HCT116 (cell line): ENCODE results near the gene TRDMT1. TPM values are rescaled to one million over a fixed set of nuclear protein-coding genes. Genes with fewer than 3 reads are reported as not detected.

ENCODE experiments used
- ATAC-seq: fragments of 200-7000 bp; cut with Tn5 transposase; 2 replicates; pipeline ENCODE4 v1.9.1; 2020; ENCODE audit warnings: mild to moderate bottlenecking, moderate library complexity
- BruUV-seq: library from RNA; stranded (reverse); fragments of 400-500 nt; replicated peaks from 2 replicates; lab custom pipeline; 2021; lab: Mats Ljungman, UMichigan
- CTCF ChIA-PET: fragments of 300-600 bp; sonication (Branson Sonifier 250); formaldehyde crosslinking; loops from one replicate; lab custom pipeline; 2021; ENCODE audit warnings: antibody characterized with exemption; lab: Charles Lee
- POLR2A ChIA-PET: fragments of 300-600, 350-600 bp; sonication (Branson Sonifier 250); formaldehyde crosslinking; loops from one replicate; lab custom pipeline; 2021; ENCODE audit warnings: antibody characterized with exemption; lab: Charles Lee
- RAD21 ChIA-PET, 2 experiments: fragments of 300-600 bp; sonication (Branson Sonifier 250); formaldehyde crosslinking; loops; one replicate each; lab custom pipeline; 2023; ENCODE audit warnings: low total read pairs in 2 of 2; ENCODE audit not compliant: uncharacterized antibody in 2 of 2, unreplicated experiment in 2 of 2, low non-redundant PET in 1 of 2; lab: Charles Lee
- DNase-seq: peaks from one replicate; pipeline ENCODE4 v3.0.0-alpha.2; 2010; ENCODE audit warnings: low read depth, low spot score
- H2AFZ ChIP-seq: fragments of 200-600 bp; shearing (Covaris generic), sonication (generic); 2 replicates; pipeline ENCODE4 v1.6.1; 2017; ENCODE audit warnings: low read depth, mixed run types, mixed read lengths, antibody characterized with exemption, low read length; ENCODE audit not compliant: poor library complexity, severe bottlenecking
- H3K27ac ChIP-seq: 2 replicates; pipeline ENCODE4 v1.5.1; 2012; ENCODE audit warnings: low read depth, low read length
- H3K27me3 ChIP-seq: fragments of 200-600 bp; sonication (generic); 2 replicates; pipeline ENCODE4 v1.6.1; 2016; ENCODE audit warnings: mixed run types, low read length, mixed read lengths; ENCODE audit not compliant: insufficient read depth
- H3K36me3 ChIP-seq, 2 experiments: fragments of 200-500 bp in 1 of 2; fragments of 200-600 bp in 1 of 2; sonication (Bioruptor generic) in 1 of 2; sonication (generic) in 1 of 2; 2 replicates each; pipeline versions ENCODE4 v1.5.1 to v1.6.1; 2014 to 2016; ENCODE audit warnings: low read length in 2 of 2, inconsistent platforms in 1 of 2, mixed read lengths in 1 of 2, mixed run types in 1 of 2; ENCODE audit not compliant: insufficient read depth in 2 of 2, control insufficient read depth in 1 of 2
- H3K4me1 ChIP-seq, 2 experiments: fragments of 200-600 bp in 1 of 2; sonication (generic) in 1 of 2; 2 replicates each; pipeline versions ENCODE4 v1.5.1 to v1.6.1; 2012 to 2017; ENCODE audit warnings: low read length in 2 of 2, inconsistent platforms in 1 of 2, mild to moderate bottlenecking in 1 of 2, mixed read lengths in 1 of 2, mixed run types in 1 of 2, moderate library complexity in 1 of 2; ENCODE audit not compliant: insufficient read depth in 2 of 2, control insufficient read depth in 1 of 2
- H3K4me2 ChIP-seq: fragments of 200-600 bp; sonication (generic); 2 replicates; pipeline ENCODE4 v1.6.1; 2017; ENCODE audit warnings: mixed run types, low read length, mixed read lengths
- H3K4me3 ChIP-seq, 2 experiments: fragments of 200-600 bp in 1 of 2; sonication (generic) in 1 of 2; replicated peaks in 1 of 2; 2 replicates each; pipeline ENCODE4 v1.5.1; 2011 to 2016; ENCODE audit warnings: low read length in 2 of 2, control low read depth in 1 of 2, low read depth in 1 of 2, mild to moderate bottlenecking in 1 of 2, mixed read lengths in 1 of 2, mixed run types in 1 of 2
- H3K79me2 ChIP-seq: fragments of 200-600 bp; sonication (generic); 2 replicates; pipeline ENCODE4 v1.6.1; 2017; ENCODE audit warnings: mild to moderate bottlenecking, mixed run types, low read length, moderate library complexity, mixed read lengths; ENCODE audit not compliant: insufficient read depth
- H3K9ac ChIP-seq: fragments of 200-600 bp; sonication (generic); 2 replicates; pipeline ENCODE4 v1.6.1; 2016; ENCODE audit warnings: low read length, mixed read lengths
- H3K9me2 ChIP-seq: fragments of 200-600 bp; sonication (generic), shearing (Covaris generic); 2 replicates; pipeline ENCODE4 v1.6.1; 2017; ENCODE audit warnings: mixed run types, mild to moderate bottlenecking, moderate library complexity; ENCODE audit not compliant: insufficient read depth
- H3K9me3 ChIP-seq, 2 experiments: fragments of 200-500 bp in 1 of 2; fragments of 200-600 bp in 1 of 2; sonication (Bioruptor generic) in 1 of 2; sonication (generic) in 1 of 2; 2 replicates each; pipeline ENCODE4 v1.6.1; 2014 to 2017; ENCODE audit warnings: low read length in 2 of 2, mixed read lengths in 2 of 2, inconsistent platforms in 1 of 2, low read depth in 1 of 2, mild to moderate bottlenecking in 1 of 2, mixed run types in 1 of 2, moderate library complexity in 1 of 2; ENCODE audit not compliant: control insufficient read depth in 1 of 2, insufficient read depth in 1 of 2
- H4K20me1 ChIP-seq: fragments of 200-600 bp; sonication (generic), shearing (Covaris generic); 2 replicates; pipeline ENCODE4 v1.6.1; 2017; ENCODE audit warnings: mixed run types, mild to moderate bottlenecking, moderate library complexity; ENCODE audit not compliant: insufficient read depth
- ATF3 ChIP-seq: IDR thresholded peaks from 2 replicates; pipeline ENCODE4 v1.6.1; 2012
- ELF1 ChIP-seq: IDR thresholded peaks from 2 replicates; pipeline ENCODE4 v1.6.1; 2012; ENCODE audit warnings: low read depth, borderline replicate concordance
- EZH2 ChIP-seq: fragments of 200-600 bp; sonication (generic); IDR thresholded peaks from 2 replicates; pipeline ENCODE4 v1.6.1; 2017; ENCODE audit warnings: antibody characterized with exemption, mixed run types
- EZH2phosphoT487 ChIP-seq: fragments of 200-600 bp; IDR thresholded peaks from 2 replicates; pipeline ENCODE4 v1.6.1; 2018; ENCODE audit warnings: antibody characterized with exemption, borderline replicate concordance
- FOSL1 ChIP-seq: IDR thresholded peaks from 2 replicates; pipeline ENCODE4 v1.6.1; 2012; ENCODE audit warnings: low read depth
- JUND ChIP-seq: IDR thresholded peaks from 2 replicates; pipeline ENCODE4 v1.6.1; 2012
- POLR2A ChIP-seq: IDR thresholded peaks from 2 replicates; pipeline ENCODE4 v1.7.0; 2011; ENCODE audit warnings: borderline replicate concordance; ENCODE audit not compliant: insufficient read depth, insufficient read length; ENCODE audit errors: extremely low read depth
- RAD21 ChIP-seq: IDR thresholded peaks from 2 replicates; pipeline ENCODE4 v1.6.1; 2012; ENCODE audit warnings: low read depth, mild to moderate bottlenecking
- TCF7L2 ChIP-seq: IDR thresholded peaks from 2 replicates; pipeline ENCODE4 v1.7.0; 2011; ENCODE audit warnings: borderline replicate concordance, inconsistent platforms; ENCODE audit not compliant: insufficient read depth, insufficient read length; ENCODE audit errors: extremely low read depth
- YY1 ChIP-seq: IDR thresholded peaks from 2 replicates; pipeline ENCODE4 v1.6.1; 2011; ENCODE audit warnings: low read length, low read depth, moderate library complexity, mild to moderate bottlenecking; ENCODE audit not compliant: insufficient replicate concordance; ENCODE audit errors: extremely low read depth
- ZNF274 ChIP-seq: fragments of 200-500 bp; sonication (Bioruptor generic); IDR thresholded peaks from 2 replicates; pipeline ENCODE4 v1.6.1; 2014; ENCODE audit warnings: mild to moderate bottlenecking, low read depth, low read length, inconsistent platforms
- intact Hi-C: fragments of 100-400 bp; cut with micrococcal nuclease; formaldehyde crosslinking; loops from 2 replicates; pipeline ENCODE4 v1.10.0; 2022
- total RNA-seq: library from RNA; stranded (reverse); gene quantifications from one replicate; pipeline ENCODE4 v1.2.1, GENCODE V29; 2021; ENCODE audit not compliant: unreplicated experiment

The TRDMT1 gene
- total RNA-seq, 1 experiment from 2014 or later: 8.6 TPM

DNA sequence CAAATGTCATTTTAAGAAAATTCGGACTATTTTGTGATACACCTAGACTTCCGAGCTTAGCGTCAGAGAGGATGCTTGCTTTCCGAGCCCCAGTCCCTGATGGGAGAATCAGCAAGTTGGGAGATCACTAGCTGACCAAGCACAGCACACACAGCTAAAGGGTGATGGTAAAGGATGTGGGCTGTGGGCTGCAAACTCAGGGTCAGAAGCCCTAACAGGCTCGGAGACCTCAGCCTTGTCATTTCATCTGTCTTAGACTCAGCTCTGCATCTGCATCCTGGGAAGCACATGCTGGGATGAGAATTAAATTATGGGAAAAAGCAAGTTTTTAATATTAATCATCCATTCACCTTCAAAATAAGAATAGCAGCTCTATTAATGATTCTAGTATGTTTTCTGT lies 75.1 kb downstream of the TRDMT1 start:
- Histone ChIP-seq H4K20me1 (no peaks in the 10 kb centered on the region), H3K9me3 (no peaks in the 10 kb centered on the region), H3K27ac (no peak overlapping the region), H3K4me2 (no peak overlapping the region), H3K9ac (no peak overlapping the region), H3K9me2 (no peaks in the 10 kb centered on the region), H3K4me1 (peaks cover 8 to 9% of the 10 kb centered on the region in 2 experiments; a peak in 3 of 4 replicates), H2AFZ (no peak overlapping the region), H3K79me2 (no peaks in the 10 kb centered on the region), H3K36me3 (no peaks in the 10 kb centered on the region), H3K4me3 (no peak overlapping the region), H3K27me3 (no peaks in the 10 kb centered on the region)
- TF ChIP-seq EZH2: no peak
- no TSS peak for BruUV-seq
- ATAC-seq (no peak), DNase-seq (no peak)
- RAD21 ChIA-PET: no interaction called here
- CTCF ChIA-PET: no interaction called here
- POLR2A ChIA-PET: no interaction called here
- intact Hi-C loops: no loop called here

DNA sequence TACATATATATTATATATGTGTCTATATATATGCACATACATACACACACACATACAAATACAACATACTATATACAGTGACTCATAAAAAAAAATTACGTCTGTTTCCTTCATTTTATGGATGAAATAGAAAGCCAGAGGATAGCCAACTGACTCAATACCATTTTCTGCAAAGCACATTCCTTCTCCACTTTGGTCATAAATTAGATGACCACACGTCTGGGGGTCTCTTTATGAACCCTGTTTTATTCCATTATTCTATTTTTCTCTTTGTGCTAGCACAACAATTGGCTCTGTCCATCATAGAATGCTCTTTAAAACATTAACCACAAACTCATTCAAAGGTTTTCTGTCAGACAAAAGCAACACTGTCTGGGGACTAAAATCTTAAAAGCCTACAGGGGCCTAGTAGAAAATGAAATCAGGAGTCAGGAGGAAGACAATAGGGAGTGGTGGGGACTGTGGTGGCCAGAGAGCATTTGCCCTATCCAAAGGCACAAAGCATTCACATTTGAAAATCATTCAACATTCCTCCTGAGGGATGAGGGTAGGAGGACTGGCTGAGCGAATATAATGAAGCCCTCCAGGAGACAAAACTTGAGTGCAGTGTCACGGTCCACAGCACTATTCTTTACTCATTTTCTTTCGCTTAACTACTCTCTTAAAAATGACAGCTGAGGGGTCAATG lies 76.1 kb downstream of the TRDMT1 start:
- intact Hi-C loops: no loop called here
- Histone ChIP-seq H3K9me2 (no peaks in the 10 kb centered on the region), H3K4me3 (no peak overlapping the region), H3K27me3 (no peaks in the 10 kb centered on the region), H3K9me3 (no peaks in the 10 kb centered on the region), H2AFZ (no peak overlapping the region), H3K27ac (no peak overlapping the region), H3K79me2 (no peaks in the 10 kb centered on the region), H4K20me1 (no peaks in the 10 kb centered on the region), H3K9ac (no peak overlapping the region), H3K36me3 (no peaks in the 10 kb centered on the region), H3K4me1 (peaks cover 8 to 9% of the 10 kb centered on the region in 2 experiments; a peak in 3 of 4 replicates), H3K4me2 (no peak overlapping the region)
- ATAC-seq: no peak
- ChIA-PET RAD21 (no interaction called here), CTCF (no interaction called here), POLR2A (no interaction called here)
- no TSS peak for BruUV-seq
- DNase-seq: no peak
- TF ChIP-seq YY1: no peak
- TF ChIP-seq RAD21: no peak
- no peak for TF ChIP-seq ZNF274
- no peak for TF ChIP-seq TCF7L2
- TF ChIP-seq EZH2phosphoT487: no peak
- TF ChIP-seq ELF1: no peak
- no peak for TF ChIP-seq POLR2A
- no peak for TF ChIP-seq ATF3
- TF ChIP-seq JUND: no peak
- no peak for TF ChIP-seq FOSL1
